ENCODE measurements around the gene MTRFR. TPM values are rescaled to one million over a fixed set of nuclear protein-coding genes. Genes with fewer than 3 reads are reported as not detected.
"Not testable (repeated sequence)": the region's sequence is repeated elsewhere in the genome, so short reads cannot be mapped to it uniquely, and the experiment has no call there.

The MTRFR gene
- total RNA-seq, 1 donor from 2014 or later, result 12.7 TPM

DNA sequence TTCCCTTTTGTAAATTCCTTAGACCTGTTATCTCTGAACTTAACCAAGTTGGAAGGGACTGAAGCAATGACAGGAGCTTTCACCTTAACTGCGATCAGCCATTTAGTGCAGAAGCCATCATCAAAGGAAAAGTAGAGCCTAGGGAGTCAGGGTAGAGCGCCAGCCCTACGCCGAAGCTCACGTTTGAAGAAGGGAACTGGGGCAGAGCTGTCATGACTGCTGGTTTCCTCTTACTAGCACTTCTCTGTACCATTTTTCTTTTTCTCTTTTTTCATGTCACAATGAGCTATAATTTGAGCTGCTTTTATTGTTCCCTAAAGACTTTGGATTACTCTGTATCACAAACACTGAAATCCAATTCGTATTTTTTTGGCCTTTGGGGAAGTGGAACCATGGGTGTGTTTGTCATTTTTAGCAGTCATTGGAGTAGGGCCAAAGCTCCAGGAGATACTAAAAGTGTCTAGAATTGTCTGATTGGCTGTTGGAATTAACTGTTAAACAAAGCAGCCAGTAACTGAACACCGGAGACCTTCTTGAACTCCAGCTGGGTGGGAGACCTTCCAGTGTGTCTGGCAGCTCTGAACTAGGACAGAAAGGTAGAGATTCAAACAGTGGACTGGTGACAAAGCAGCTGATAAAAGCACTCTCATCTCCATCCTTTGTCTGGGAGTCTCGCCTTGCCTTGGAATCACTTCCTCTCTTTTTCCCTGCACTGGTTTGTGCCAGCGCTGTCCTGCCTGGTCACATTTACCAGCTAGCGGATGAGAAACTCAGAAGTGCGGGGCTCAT lies 9.1 kb downstream of the MTRFR start:
- H3K36me3 ChIP-seq, result peaks cover 7% of the 10 kb centered on the region
- intact Hi-C loops (cut with DNase I), result loop anchor here (10.0 kb wide), 1 partner anchor 208 kb away; no protein-coding TSS in a partner anchor
- no peak for DNase-seq
- no peaks in the 10 kb centered on the region for H3K9me3 ChIP-seq
- H3K27me3 ChIP-seq (ENCODE audit: low read depth), result no peaks in the 10 kb centered on the region
- ATAC-seq, result peak in 1 of 2 donors; percentile 20
- peak overlapping the region; percentile 18 for H3K27ac ChIP-seq
- no peak for TF ChIP-seq CTCF (IDR thresholded peaks at IDR 0.05)
- no peak overlapping the region for H3K4me3 ChIP-seq
- H3K4me1 ChIP-seq, result peaks cover 23% of the 10 kb centered on the region

DNA sequence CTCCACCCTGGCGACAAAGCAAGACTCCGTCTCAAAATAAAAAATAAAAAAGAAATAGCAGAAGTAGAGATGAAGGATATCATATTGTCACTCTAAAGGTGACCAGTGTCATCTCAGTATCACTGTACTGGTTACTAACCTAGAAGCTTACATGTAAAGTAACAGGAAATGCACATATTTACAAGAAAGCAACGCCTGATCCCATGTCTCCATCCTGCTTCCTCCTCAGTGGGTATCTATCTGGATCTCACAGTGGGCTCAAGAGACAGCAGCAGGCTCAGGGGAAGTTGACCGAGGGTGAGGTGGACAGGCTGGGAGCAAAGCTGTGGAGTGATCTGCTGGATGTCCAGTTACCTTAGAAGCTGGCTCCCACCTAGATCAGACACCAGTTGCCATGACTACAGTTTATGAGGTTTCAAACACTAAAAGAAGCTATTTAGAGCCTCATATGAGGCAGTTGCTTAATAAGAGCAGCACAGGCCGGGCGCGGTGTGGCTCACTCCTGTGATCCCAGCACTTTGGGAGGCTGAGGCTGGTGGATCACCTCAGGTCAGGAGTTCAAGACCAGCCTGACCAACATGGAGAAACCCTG lies 10.5 kb downstream of the MTRFR start:
- Histone ChIP-seq H3K4me3 (no peak overlapping the region), H3K4me1 (peaks cover 13% of the 10 kb centered on the region), H3K9me3 (no peaks in the 10 kb centered on the region), H3K36me3 (peaks cover 7% of the 10 kb centered on the region), H3K27ac (no peak overlapping the region), H3K27me3 (ENCODE audit: low read depth) (no peaks in the 10 kb centered on the region)
- no peak for TF ChIP-seq CTCF (IDR thresholded peaks at IDR 0.05)
- intact Hi-C loops (cut with DNase I), result loop anchor here (10.0 kb wide), 1 partner anchor 209 kb away; no protein-coding TSS in a partner anchor
- no peak for ATAC-seq
- no peak for DNase-seq

- no peak for ATAC-seq
- intact Hi-C loops (cut with DNase I), result loop anchor here (10.0 kb wide), 1 partner anchor 211 kb away; no protein-coding TSS in a partner anchor
- no peak for TF ChIP-seq CTCF (IDR thresholded peaks at IDR 0.05)
Measured at GRCh38 chr12:123245678-123246077, 12.4 kb downstream of the MTRFR start.

DNA sequence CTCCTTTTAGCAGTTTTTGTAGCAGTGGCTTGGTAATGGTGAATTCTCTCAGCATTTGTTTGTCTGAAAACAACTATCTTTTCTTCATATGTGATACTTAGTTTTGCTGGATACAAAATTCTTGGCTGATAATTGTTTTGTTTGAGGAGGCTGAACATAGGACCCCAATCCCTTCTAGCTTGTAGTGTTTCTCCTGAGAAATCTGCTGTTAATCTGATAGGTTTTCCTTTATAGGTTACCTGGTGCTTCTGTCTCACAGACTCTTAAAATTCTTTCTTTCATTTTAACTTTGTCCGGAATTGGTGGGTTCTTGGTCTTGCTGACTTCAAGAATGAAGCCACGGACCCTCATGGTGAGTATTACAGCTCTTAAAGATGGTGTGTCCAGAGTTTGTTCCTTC lies 14.9 kb downstream of the MTRFR start:
- not testable (repeated sequence) for H3K9me3 ChIP-seq; H3K27me3 ChIP-seq (ENCODE audit: low read depth); DNase-seq; ATAC-seq; H3K27ac ChIP-seq; H3K4me3 ChIP-seq; H3K36me3 ChIP-seq
- H3K4me1 ChIP-seq, result peaks cover 16% of the 10 kb centered on the region
- intact Hi-C loops (cut with DNase I), result loop anchor here (10.0 kb wide), 1 partner anchor 213 kb away; no protein-coding TSS in a partner anchor

More at GRCh38 chr12:123245678-123246077, 12.4 kb downstream of the MTRFR start:
- H3K27me3 ChIP-seq (ENCODE audit: low read depth), result no peaks in the 10 kb centered on the region
- H3K9me3 ChIP-seq, result no peaks in the 10 kb centered on the region
- no peak overlapping the region for H3K4me3 ChIP-seq
- peaks cover 16% of the 10 kb centered on the region for H3K4me1 ChIP-seq
- DNase-seq, result no peak
- no peak overlapping the region for H3K27ac ChIP-seq
- H3K36me3 ChIP-seq, result peaks cover 13% of the 10 kb centered on the region

- peaks cover 17% of the 10 kb centered on the region for H3K36me3 ChIP-seq
- H3K4me1 ChIP-seq, result peaks cover 16% of the 10 kb centered on the region
- not testable (repeated sequence) for DNase-seq; H3K27ac ChIP-seq; H3K27me3 ChIP-seq (ENCODE audit: low read depth); H3K4me3 ChIP-seq; H3K9me3 ChIP-seq
- intact Hi-C loops (cut with DNase I), result loop anchor here (10.0 kb wide), 1 partner anchor 214 kb away; no protein-coding TSS in a partner anchor
- peak; percentile 7 to 42 for ATAC-seq
Measured at GRCh38 chr12:123248996-123249741, 15.9 kb downstream of the MTRFR start.
